HepG2 (cell line): ENCODE measurements around the gene TMF1. TPM values are rescaled to one million over a fixed set of nuclear protein-coding genes. Genes with fewer than 3 reads are reported as not detected.

Source experiments
- ATAC-seq: fragments of 200-7000 bp; cut with Tn5 transposase; 3 replicates; pipeline ENCODE4 v1.9.1; 2020; ENCODE audit warnings: mild to moderate bottlenecking, moderate library complexity
- BruUV-seq: library from RNA; stranded (reverse); fragments of 400-500 nt; replicated peaks from 2 replicates; lab custom pipeline; 2021; lab: Mats Ljungman, UMichigan
- CTCF ChIA-PET: fragments of 300-600 bp; formaldehyde crosslinking; extraction: SDS; loops from one replicate; lab custom pipeline; 2021; ENCODE audit warnings: low total read pairs, inconsistent platforms, low intra/inter-chr PET ratio; lab: Yijun Ruan, JAX
- POLR2A ChIA-PET: fragments of 350-600 bp; sonication (Branson Sonifier 250); formaldehyde crosslinking; loops from one replicate; lab custom pipeline; 2020; ENCODE audit warnings: antibody characterized with exemption, inconsistent platforms; lab: Yijun Ruan, JAX
- DNase-seq: peaks from one replicate; pipeline ENCODE4 v3.0.0-alpha.2; 2015; ENCODE audit warnings: low spot score
- FAIRE-seq: peaks from 3 replicates; lab custom pipeline; 2011; peaks lifted over from hg19 to GRCh38; lab: Jason Lieb, UNC
- H2AFZ ChIP-seq: one replicate; pipeline ENCODE4 v1.6.1; 2011; ENCODE audit warnings: low read length, inconsistent platforms
- H3K27ac ChIP-seq: fragments of 300-600 bp; 3 replicates; pipeline ENCODE4 v1.8.0; 2011; ENCODE audit warnings: mixed run types, mild to moderate bottlenecking, mixed read lengths, low read length, inconsistent platforms; ENCODE audit not compliant: insufficient read depth; ENCODE audit errors: extremely low read length
- H3K27me3 ChIP-seq, 2 experiments: fragments of 200-600 bp in 1 of 2; 2 replicates in 1 of 2; 3 replicates in 1 of 2; pipeline versions ENCODE4 v1.6.0 to v1.8.0; 2011; ENCODE audit warnings: low read length in 2 of 2, mild to moderate bottlenecking in 2 of 2, moderate library complexity in 2 of 2, inconsistent platforms in 1 of 2; ENCODE audit not compliant: insufficient read depth in 2 of 2, control insufficient read depth in 1 of 2
- H3K36me3 ChIP-seq, 2 experiments: fragments of 200-600 bp in 1 of 2; replicated peaks in 1 of 2; 2 replicates in 1 of 2; 3 replicates in 1 of 2; pipeline versions ENCODE4 v1.5.1 to v1.8.0; 2011; ENCODE audit warnings: low read length in 2 of 2, inconsistent platforms in 1 of 2; ENCODE audit not compliant: insufficient read depth in 2 of 2, control insufficient read depth in 1 of 2
- H3K4me1 ChIP-seq: 2 replicates; pipeline ENCODE4 v1.5.1; 2012; ENCODE audit warnings: low read length, inconsistent platforms; ENCODE audit not compliant: insufficient read depth
- H3K4me2 ChIP-seq: 2 replicates; pipeline ENCODE4 v1.6.0; 2011; ENCODE audit warnings: low read depth, low read length, inconsistent platforms
- H3K4me3 ChIP-seq, 3 experiments: fragments of 200-600 bp in 1 of 3; sonication (generic), shearing (Covaris generic) in 1 of 3; replicated peaks in 1 of 3; 2 replicates each; pipeline ENCODE4 v1.5.1; 2011 to 2016; ENCODE audit warnings: low read length in 3 of 3, inconsistent platforms in 2 of 3, low read depth in 2 of 3, mild to moderate bottlenecking in 2 of 3, control low read depth in 1 of 3, mixed read lengths in 1 of 3; ENCODE audit not compliant: insufficient read depth in 1 of 3
- H3K79me2 ChIP-seq: one replicate; pipeline ENCODE4 v1.6.1; 2011; ENCODE audit warnings: low read length, inconsistent platforms; ENCODE audit not compliant: insufficient read depth
- H3K9ac ChIP-seq: 2 replicates; pipeline ENCODE4 v1.6.0; 2011; ENCODE audit warnings: mild to moderate bottlenecking, low read depth, low read length, inconsistent platforms; ENCODE audit not compliant: insufficient read depth
- H3K9me3 ChIP-seq: 2 replicates; pipeline ENCODE4 v1.5.1; 2012; ENCODE audit warnings: mild to moderate bottlenecking, low read length
- H4K20me1 ChIP-seq: 2 replicates; pipeline ENCODE4 v1.6.0; 2011; ENCODE audit warnings: inconsistent platforms, mild to moderate bottlenecking, low read length, moderate library complexity; ENCODE audit not compliant: insufficient read depth
- FOXA3 ChIP-seq: IDR thresholded peaks from 2 replicates; pipeline ENCODE4 v1.6.1; 2016; ENCODE audit warnings: missing genetic modification reagents, missing compliant biosample characterization
- MED1 ChIP-seq: sonication (generic); formaldehyde crosslinking; IDR thresholded peaks from 2 replicates; pipeline ENCODE4 v1.4.0; 2020; ENCODE audit warnings: missing genetic modification reagents
- MIXL1 ChIP-seq: IDR thresholded peaks from 2 replicates; pipeline ENCODE4 v1.6.1; 2016
- NFE2 ChIP-seq: sonication (generic); formaldehyde crosslinking; IDR thresholded peaks from 2 replicates; pipeline ENCODE4 v1.4.0; 2020; ENCODE audit warnings: missing genetic modification reagents
- PAX8 ChIP-seq: sonication (generic); formaldehyde crosslinking; IDR thresholded peaks from 2 replicates; pipeline ENCODE4 v1.8.0; 2022; ENCODE audit warnings: mild to moderate bottlenecking, missing genetic modification reagents, borderline replicate concordance
- SCMH1 ChIP-seq: sonication (generic); formaldehyde crosslinking; IDR thresholded peaks from 2 replicates; pipeline ENCODE4 v1.9.0; 2021; ENCODE audit warnings: missing genetic modification reagents, mild to moderate bottlenecking, borderline replicate concordance
- SKIL ChIP-seq: sonication (generic); formaldehyde crosslinking; IDR thresholded peaks from 2 replicates; pipeline ENCODE4 v1.8.0; 2022; ENCODE audit warnings: missing genetic modification reagents, mild to moderate bottlenecking, moderate library complexity, borderline replicate concordance
- SP4 ChIP-seq: sonication (generic); formaldehyde crosslinking; IDR thresholded peaks from 2 replicates; pipeline ENCODE4 v1.8.1; 2023; ENCODE audit warnings: mild to moderate bottlenecking, missing genetic modification reagents
- YEATS4 ChIP-seq: sonication (generic); formaldehyde crosslinking; IDR thresholded peaks from 2 replicates; pipeline ENCODE4 v1.4.0; 2020; ENCODE audit warnings: missing genetic modification reagents, borderline replicate concordance
- ZFY ChIP-seq: sonication (generic); formaldehyde crosslinking; IDR thresholded peaks from 2 replicates; pipeline ENCODE4 v1.4.0; 2020; ENCODE audit warnings: missing genetic modification reagents
- ZNF260 ChIP-seq: sonication (generic); formaldehyde crosslinking; IDR thresholded peaks from 2 replicates; pipeline ENCODE4 v1.4.0; 2020; ENCODE audit warnings: missing genetic modification reagents, low read depth, mild to moderate bottlenecking, borderline replicate concordance
- ZNF451 ChIP-seq: sonication (generic); formaldehyde crosslinking; IDR thresholded peaks from 2 replicates; pipeline ENCODE4 v1.5.0; 2020; ENCODE audit warnings: mild to moderate bottlenecking, missing genetic modification reagents
- WGBS: methylation state at CpG from one replicate; pipeline ENCODE4 v1.1.6; 2017; ENCODE audit warnings: low lambda C conversion rate; 5-methylcytosine and 5-hydroxymethylcytosine counted together
- in situ Hi-C: cut with HindIII; loops from 2 replicates; pipeline ENCODE4 v1.10.0; 2017; ENCODE audit warnings: low pct_unique_long_range_greater_than_20kb; ENCODE audit not compliant: extremely low pct_ligation_motif_present
- intact Hi-C: fragments of 100-400 bp; cut with micrococcal nuclease; formaldehyde crosslinking; loops from one replicate; pipeline ENCODE4 v1.10.0; 2022; ENCODE audit not compliant: unreplicated experiment
- polyA plus RNA-seq, 8 experiments: library from polyadenylated mRNA; depleted of rRNA in 3 of 8; stranded (reverse) in 7 of 8; unstranded in 1 of 8; fragments of >200 nt; fragmentation: Illumina TruSeq in 4 of 8; extraction: Trizol in 4 of 8; gene quantifications; 2 replicates each; pipeline versions ENCODE4 v1.2.1 to v1.2.3, GENCODE V29; 2011 to 2016; ENCODE audit warnings: low read depth in 4 of 8, missing spikeins in 1 of 8, mixed read lengths in 1 of 8; ENCODE audit not compliant: insufficient read depth in 1 of 8
- total RNA-seq, 5 experiments: library from RNA; depleted of rRNA; stranded (reverse); fragments of >200 nt; fragmentation: Illumina TruSeq; extraction: Trizol; gene quantifications; 2 replicates each; pipeline ENCODE4 v1.2.3, GENCODE V29; 2016; ENCODE audit warnings: low read depth in 1 of 5
- TF ChIP-seq, protein P1 (sequence below): sonication (generic); formaldehyde crosslinking; IDR thresholded peaks from 2 replicates; pipeline ENCODE4 v1.4.0; 2020; ENCODE audit warnings: low read depth, mild to moderate bottlenecking, missing genetic modification reagents

TMF1 gene
- total and polyA plus RNA-seq, 2 of the 13 experiments (the other 11 are each of a cell fraction or from before 2014, with no cell fraction given) = 12.1 to 38.4 TPM

DNA sequence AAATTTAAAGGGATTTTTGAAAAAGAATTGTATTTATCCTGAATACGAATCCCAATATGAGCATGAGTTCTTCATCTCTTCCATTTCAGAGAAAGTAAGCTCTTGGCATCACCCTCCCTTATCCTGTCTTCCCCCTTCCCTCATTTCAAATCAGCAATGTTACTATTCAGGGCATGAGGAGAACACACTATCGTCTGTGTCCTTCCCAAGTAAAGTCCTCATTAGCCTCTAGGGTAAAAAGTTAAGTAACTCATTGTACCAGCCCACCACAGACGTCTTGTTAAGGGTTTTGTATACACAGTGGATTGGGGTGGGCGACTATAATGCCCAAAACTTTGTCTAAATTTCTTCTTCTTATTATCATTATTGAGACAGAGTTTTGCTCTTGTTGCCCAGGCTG lies 47.4 kb upstream of the TMF1 start (continued):
- TF ChIP-seq, protein P1, sequence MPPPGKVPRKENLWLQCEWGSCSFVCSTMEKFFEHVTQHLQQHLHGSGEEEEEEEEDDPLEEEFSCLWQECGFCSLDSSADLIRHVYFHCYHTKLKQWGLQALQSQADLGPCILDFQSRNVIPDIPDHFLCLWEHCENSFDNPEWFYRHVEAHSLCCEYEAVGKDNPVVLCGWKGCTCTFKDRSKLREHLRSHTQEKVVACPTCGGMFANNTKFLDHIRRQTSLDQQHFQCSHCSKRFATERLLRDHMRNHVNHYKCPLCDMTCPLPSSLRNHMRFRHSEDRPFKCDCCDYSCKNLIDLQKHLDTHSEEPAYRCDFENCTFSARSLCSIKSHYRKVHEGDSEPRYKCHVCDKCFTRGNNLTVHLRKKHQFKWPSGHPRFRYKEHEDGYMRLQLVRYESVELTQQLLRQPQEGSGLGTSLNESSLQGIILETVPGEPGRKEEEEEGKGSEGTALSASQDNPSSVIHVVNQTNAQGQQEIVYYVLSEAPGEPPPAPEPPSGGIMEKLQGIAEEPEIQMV (CRISPR knock-in tag) = no peak

GRCh38 chr3:69097407-69098086 lies 45.4 kb upstream of the TMF1 start:
- POLR2A ChIA-PET = no interaction called here
- Histone ChIP-seq H2AFZ (no peak overlapping the region), H3K4me1 (no peaks in the 10 kb centered on the region), H3K27ac (no peak overlapping the region), H4K20me1 (no peaks in the 10 kb centered on the region), H3K36me3 (peaks cover 0 to 11% of the 10 kb centered on the region in 2 experiments; a peak in 2 of 5 replicates), H3K79me2 (no peaks in the 10 kb centered on the region), H3K4me3 (no peak overlapping the region), H3K4me2 (no peak overlapping the region), H3K9me3 (no peaks in the 10 kb centered on the region), H3K9ac (no peak overlapping the region), H3K27me3 (no peaks in the 10 kb centered on the region)
- CTCF ChIA-PET = no interaction called here
- TF ChIP-seq MED1 (CRISPR knock-in tag) = no peak
- no peak for TF ChIP-seq MIXL1 (CRISPR knock-in tag)
- BruUV-seq = no TSS peak
- in situ Hi-C loops (no loop called here), intact Hi-C loops (no loop called here)
- FAIRE-seq (no peak), ATAC-seq (no peak), DNase-seq (no peak)
- WGBS = 95% methylated on average over 9 of the region's 9 CpGs

DNA sequence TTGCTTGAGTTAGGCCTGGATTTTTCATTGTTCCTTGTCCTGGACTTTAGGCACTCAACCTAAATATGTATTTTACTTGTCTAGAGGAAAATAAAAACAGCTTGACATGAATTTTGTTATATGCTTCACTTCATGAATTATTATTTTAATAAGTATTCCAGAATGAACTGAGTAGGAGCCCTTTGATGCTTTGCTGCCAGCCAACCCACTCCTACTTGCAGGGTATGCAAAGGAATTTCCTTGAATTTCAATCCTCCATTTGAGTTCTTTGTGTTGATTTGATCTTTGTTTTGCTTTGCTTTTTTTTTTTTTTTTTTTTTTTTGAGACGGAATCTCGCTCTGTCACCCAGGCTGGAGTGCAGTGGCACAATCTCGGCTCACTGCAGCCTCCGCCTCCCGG lies 44.2 kb upstream of the TMF1 start:
- no peak overlapping the region for H2AFZ ChIP-seq
- H3K36me3 ChIP-seq = no peaks in the 10 kb centered on the region
- no peaks in the 10 kb centered on the region for H4K20me1 ChIP-seq
- H3K4me2 ChIP-seq = no peak overlapping the region
- no peak for DNase-seq
- intact Hi-C loops (no loop called here), in situ Hi-C loops (no loop called here)
- ChIA-PET CTCF (no interaction called here), POLR2A (no interaction called here)
- BruUV-seq = no TSS peak
- no peak for FAIRE-seq
- TF ChIP-seq PAX8 (CRISPR knock-in tag) (no peak), ZNF260 (CRISPR knock-in tag) (no peak), SKIL (CRISPR knock-in tag) (no peak), YEATS4 (CRISPR knock-in tag) (no peak), NFE2 (CRISPR knock-in tag) (no peak), SCMH1 (CRISPR knock-in tag) (no peak), ZNF451 (CRISPR knock-in tag) (no peak), FOXA3 (CRISPR knock-in tag) (no peak), ZFY (CRISPR knock-in tag) (no peak), SP4 (no peak)
- H3K4me3 ChIP-seq = no peak overlapping the region
- no peaks in the 10 kb centered on the region for H3K9me3 ChIP-seq
- WGBS = 85% methylated on average over 5 of the region's 5 CpGs
- no peaks in the 10 kb centered on the region for H3K27me3 ChIP-seq
- no peak overlapping the region for H3K9ac ChIP-seq
- H3K4me1 ChIP-seq = no peaks in the 10 kb centered on the region
- H3K79me2 ChIP-seq = no peaks in the 10 kb centered on the region
- no peak overlapping the region for H3K27ac ChIP-seq
- no peak for ATAC-seq
